Measurements from ENCODE around the gene ZNF416.

ZNF416 gene

DNA sequence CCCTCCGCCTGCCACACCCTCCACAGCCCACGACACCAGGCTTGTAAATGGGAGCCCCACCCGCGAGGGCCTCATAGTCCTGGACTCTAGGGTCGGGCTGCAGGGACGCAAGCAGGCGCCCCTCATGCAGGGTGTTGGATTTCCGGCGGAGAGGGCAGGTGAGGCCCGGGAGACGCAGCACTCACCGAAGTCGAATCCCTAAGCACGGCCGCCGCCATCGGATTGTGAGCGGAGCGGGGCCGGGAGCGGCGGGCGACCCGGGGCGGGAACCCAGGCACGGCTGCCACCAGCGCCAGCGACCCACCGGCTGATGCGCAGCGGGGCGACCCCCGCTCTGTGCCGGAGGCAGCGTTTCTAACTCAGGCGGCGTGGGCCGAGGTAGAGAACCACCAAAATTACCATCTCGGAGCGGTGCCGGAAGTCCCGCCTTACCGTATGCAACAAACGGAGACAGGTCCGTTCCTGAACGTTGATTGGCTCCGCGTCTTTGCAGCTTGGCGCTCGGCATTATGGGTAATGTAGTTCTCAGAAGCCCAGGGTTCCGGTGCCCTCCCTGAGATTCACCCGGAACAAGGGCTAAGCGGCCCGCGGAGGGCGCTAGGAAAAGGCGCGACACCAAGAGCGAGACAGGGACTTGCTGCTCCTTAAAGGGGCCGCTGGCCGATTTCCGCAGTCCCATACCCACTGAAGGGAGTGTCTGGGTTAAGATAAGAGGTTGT, at the start of gene ZNF416:
TSS of gene ZNF416 (minus strand) at position 425 of the 719 bp plus-strand sequence. CDS start at position 218, 207 bp downstream.
- DNase-seq (ENCODE audit: extremely low spot score) = peak; percentile 96
- peak; percentile 66 for TF ChIP-seq L3MBTL2 (conservative IDR thresholded peaks at IDR 0.05)
- no peak for TF ChIP-seq FOXM1 (IDR thresholded peaks at IDR 0.05; ENCODE audit: borderline replicate concordance)
- TF ChIP-seq, protein P1, sequence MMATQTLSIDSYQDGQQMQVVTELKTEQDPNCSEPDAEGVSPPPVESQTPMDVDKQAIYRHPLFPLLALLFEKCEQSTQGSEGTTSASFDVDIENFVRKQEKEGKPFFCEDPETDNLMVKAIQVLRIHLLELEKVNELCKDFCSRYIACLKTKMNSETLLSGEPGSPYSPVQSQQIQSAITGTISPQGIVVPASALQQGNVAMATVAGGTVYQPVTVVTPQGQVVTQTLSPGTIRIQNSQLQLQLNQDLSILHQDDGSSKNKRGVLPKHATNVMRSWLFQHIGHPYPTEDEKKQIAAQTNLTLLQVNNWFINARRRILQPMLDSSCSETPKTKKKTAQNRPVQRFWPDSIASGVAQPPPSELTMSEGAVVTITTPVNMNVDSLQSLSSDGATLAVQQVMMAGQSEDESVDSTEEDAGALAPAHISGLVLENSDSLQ (IDR thresholded peaks at IDR 0.05) = peak; percentile 80
- no peak for TF ChIP-seq TARDBP (IDR thresholded peaks at IDR 0.05)
- no peak for TF ChIP-seq FOXK2 (IDR thresholded peaks at IDR 0.05)
- TF ChIP-seq ELF4 (IDR thresholded peaks at IDR 0.05) = peak; percentile 52; the same call in 1 of the 2 replicates
- ChIA-PET CTCF (no interaction called here), POLR2A (no interaction called here)

DNA sequence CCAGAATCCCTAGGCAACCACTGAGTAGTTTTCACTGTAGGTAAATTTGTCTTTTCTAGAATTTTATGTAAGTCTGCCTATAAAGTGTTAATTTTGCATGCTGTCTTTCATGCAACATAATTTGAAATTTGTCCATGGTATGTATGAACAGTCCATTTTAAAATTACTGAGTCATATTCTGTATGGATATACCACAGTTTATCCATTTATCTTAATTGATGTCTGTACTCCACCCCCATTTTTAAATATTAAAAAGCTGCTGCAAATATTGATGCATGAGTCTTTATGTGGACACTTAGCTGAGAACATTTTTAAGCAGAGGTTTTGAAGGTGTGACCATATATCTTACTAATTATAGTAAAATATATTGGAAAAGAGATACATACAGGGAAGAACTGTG, 44.4 kb upstream of the ZNF416 start:
- ChIA-PET CTCF (no interaction called here), POLR2A (no interaction called here)
- TF ChIP-seq CTBP1 (IDR thresholded peaks at IDR 0.05; ENCODE audit: borderline replicate concordance) (no peak), ELF4 (IDR thresholded peaks at IDR 0.05) (no peak), SP1 (IDR thresholded peaks at IDR 0.05) (no peak), L3MBTL2 (conservative IDR thresholded peaks at IDR 0.05) (no peak), NFRKB (IDR thresholded peaks at IDR 0.05) (no peak), TARDBP (IDR thresholded peaks at IDR 0.05) (no peak), HDGF (IDR thresholded peaks at IDR 0.05; ENCODE audit: borderline replicate concordance) (no peak), ZNF384 (IDR thresholded peaks at IDR 0.05) (no peak), LEF1 (IDR thresholded peaks at IDR 0.05; ENCODE audit: borderline replicate concordance) (no peak), FOXK2 (IDR thresholded peaks at IDR 0.05) (no peak)
- TF ChIP-seq, protein P1 (IDR thresholded peaks at IDR 0.05) = no peak
- DNase-seq (ENCODE audit: extremely low spot score) = no peak

DNA sequence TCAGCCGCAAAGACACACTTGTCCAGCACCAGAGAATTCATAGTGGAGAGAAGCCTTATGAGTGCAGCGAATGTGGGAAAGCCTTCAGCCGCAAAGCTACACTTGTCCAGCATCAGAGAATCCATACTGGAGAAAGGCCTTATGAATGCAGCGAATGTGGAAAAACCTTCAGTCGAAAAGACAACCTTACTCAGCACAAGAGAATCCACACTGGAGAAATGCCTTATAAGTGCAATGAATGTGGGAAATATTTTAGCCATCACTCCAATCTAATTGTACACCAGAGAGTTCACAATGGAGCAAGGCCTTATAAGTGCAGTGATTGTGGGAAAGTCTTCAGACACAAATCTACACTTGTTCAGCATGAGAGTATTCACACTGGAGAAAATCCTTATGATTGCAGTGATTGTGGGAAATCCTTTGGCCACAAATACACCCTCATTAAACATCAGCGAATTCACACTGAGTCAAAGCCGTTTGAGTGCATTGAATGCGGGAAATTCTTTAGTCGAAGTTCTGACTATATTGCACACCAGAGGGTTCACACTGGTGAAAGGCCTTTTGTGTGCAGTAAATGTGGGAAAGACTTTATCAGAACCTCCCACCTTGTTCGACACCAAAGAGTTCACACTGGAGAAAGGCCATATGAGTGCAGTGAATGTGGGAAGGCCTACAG, 42.1 kb upstream of the ZNF416 start:
- POLR2A ChIA-PET = no interaction called here
- DNase-seq (ENCODE audit: extremely low spot score) = no peak
- CTCF ChIA-PET = no interaction called here
- TF ChIP-seq TARDBP (IDR thresholded peaks at IDR 0.05) = no peak
- 0 out of 2 replicates have a peak, but pooled peaks have one; percentile 36 for TF ChIP-seq NFRKB (IDR thresholded peaks at IDR 0.05)
- TF ChIP-seq LEF1 (IDR thresholded peaks at IDR 0.05; ENCODE audit: borderline replicate concordance) = no peak
- no peak for TF ChIP-seq FOXA1 (IDR thresholded peaks at IDR 0.05)
- no peak for TF ChIP-seq CTBP1 (IDR thresholded peaks at IDR 0.05; ENCODE audit: borderline replicate concordance)
- TF ChIP-seq L3MBTL2 (conservative IDR thresholded peaks at IDR 0.05) = no peak
- TF ChIP-seq ELF4 (IDR thresholded peaks at IDR 0.05) = no peak
- no peak for TF ChIP-seq HDGF (IDR thresholded peaks at IDR 0.05; ENCODE audit: borderline replicate concordance)

DNA sequence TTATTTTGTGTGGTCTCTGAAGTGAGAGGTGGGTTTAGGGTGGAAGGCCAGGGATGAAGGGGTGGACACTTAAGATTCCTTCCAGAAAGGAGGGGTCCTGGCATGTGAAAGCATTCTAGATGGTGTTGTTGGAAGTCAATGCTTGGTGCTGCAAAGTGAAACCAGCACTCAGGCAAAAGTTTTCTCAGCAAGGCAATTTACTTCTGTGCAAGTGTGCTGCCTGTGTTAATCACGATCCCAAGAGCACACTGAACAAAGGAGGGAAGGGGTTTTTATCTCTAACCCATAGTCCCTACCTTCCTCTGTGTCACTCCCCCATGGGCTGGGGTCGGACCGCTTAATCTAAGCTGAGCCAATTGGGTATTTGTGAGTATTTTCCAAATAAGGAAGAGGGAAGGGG, 36.6 kb upstream of the ZNF416 start:
- TF ChIP-seq ZNF384 (IDR thresholded peaks at IDR 0.05) (no peak), ARNT (IDR thresholded peaks at IDR 0.05) (no peak), ELF4 (IDR thresholded peaks at IDR 0.05) (no peak), NFRKB (IDR thresholded peaks at IDR 0.05) (no peak), L3MBTL2 (conservative IDR thresholded peaks at IDR 0.05) (no peak), HDGF (IDR thresholded peaks at IDR 0.05; ENCODE audit: borderline replicate concordance) (no peak), BHLHE40 (IDR thresholded peaks at IDR 0.05; ENCODE audit: borderline replicate concordance) (no peak), FOXM1 (IDR thresholded peaks at IDR 0.05; ENCODE audit: borderline replicate concordance) (no peak), FOXA1 (IDR thresholded peaks at IDR 0.05) (no peak), LEF1 (IDR thresholded peaks at IDR 0.05; ENCODE audit: borderline replicate concordance) (no peak), FOXK2 (IDR thresholded peaks at IDR 0.05) (no peak), SP1 (IDR thresholded peaks at IDR 0.05) (no peak), TARDBP (IDR thresholded peaks at IDR 0.05) (no peak)
- TF ChIP-seq, protein P1 (IDR thresholded peaks at IDR 0.05) = no peak
- no peak for DNase-seq (ENCODE audit: extremely low spot score)
- ChIA-PET CTCF (no interaction called here), POLR2A (no interaction called here)

DNA sequence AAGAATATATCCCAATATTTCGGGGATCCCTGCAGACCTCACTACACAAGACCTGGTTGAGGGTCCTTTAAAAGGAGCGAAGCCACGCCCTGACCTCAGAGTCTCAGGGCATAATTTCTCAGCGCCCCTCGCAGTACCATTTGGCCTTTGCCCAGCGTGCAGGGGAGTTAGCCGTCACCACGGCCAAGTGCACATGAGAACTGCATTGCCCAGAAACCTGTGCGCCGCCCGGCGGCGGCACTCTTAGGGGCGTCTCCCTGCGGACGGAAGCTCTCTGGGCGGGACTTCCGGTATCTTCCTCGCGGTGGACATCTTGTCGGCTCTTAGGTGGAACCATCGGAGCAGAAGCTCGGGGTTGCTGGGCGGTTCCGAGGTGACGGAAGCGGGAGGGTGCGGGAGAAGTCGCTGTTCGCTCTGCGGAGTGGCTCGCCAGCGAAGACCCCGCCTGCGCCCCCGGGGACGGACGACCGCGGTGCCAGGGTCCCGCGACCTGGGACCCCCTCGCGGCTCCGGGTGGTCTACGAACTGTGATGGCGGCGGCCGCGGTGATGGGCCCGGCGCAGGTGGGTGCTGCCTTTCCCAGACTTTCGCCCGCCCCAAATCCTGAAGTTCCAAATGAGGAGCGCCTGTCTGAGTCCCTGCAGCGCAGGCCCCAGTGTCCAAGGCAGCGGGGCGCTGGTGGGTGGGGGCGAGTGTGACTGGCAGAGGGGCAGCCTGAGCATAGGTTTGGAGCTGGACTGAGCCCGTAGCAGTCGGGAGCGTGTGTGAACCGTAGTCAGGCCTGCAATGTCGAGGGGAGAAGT, 35.4 kb upstream of the ZNF416 start, which contains the start of gene ZNF134:
TSS of gene ZNF134 (plus strand) at position 302 of the 803 bp plus-strand sequence. CDS start 5,227 bp downstream, outside the sequence.
- DNase-seq (ENCODE audit: extremely low spot score) = peak; percentile 93
- ChIA-PET CTCF (no interaction called here), POLR2A (interaction anchor here (1.0 kb wide), 2 partner anchors 8 to 19 kb away, joined by 3 to 5 read pairs; partner anchors contain the start of gene ZNF211)
- TF ChIP-seq NFRKB (IDR thresholded peaks at IDR 0.05) (peak; percentile 47; the same call in 1 of the 2 replicates), ZNF384 (IDR thresholded peaks at IDR 0.05) (no peak), FOXK2 (IDR thresholded peaks at IDR 0.05) (no peak), LEF1 (IDR thresholded peaks at IDR 0.05; ENCODE audit: borderline replicate concordance) (no peak), SP1 (IDR thresholded peaks at IDR 0.05) (no peak), ARNT (IDR thresholded peaks at IDR 0.05) (no peak), ELF4 (IDR thresholded peaks at IDR 0.05) (peak; percentile 35; the same call in 1 of the 2 replicates), L3MBTL2 (conservative IDR thresholded peaks at IDR 0.05) (peak; percentile 68), FOXM1 (IDR thresholded peaks at IDR 0.05; ENCODE audit: borderline replicate concordance) (no peak)
